Measurements from ENCODE around the gene SUGCT. TPM values are rescaled to one million over a fixed set of nuclear protein-coding genes. Genes with fewer than 3 reads are reported as not detected.

Gene SUGCT
- total and polyA plus RNA-seq, 2 of the 8 experiments (the other 6 are each of a cell fraction or from before 2014, with no cell fraction given): 2.8 to 5.4 TPM

DNA sequence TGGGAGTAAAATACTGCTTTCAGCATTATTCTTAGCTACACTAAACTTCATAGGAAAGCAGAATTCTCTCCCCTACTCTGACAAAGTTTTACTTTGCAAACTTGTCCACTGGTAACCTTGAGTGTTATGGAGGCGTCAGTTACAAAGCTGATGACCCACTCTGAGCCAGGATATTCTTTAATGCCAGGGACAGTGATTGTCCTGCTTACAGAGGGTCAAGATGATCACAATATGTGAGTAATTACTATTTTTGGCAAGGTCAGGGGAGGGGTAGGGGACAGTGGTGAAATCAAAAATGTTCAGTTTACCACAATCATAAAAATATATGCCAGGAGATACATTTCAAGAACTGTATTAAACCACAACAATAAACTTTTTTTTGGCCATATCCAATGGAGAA is 520.6 kb downstream of the SUGCT start (continued):
- TF ChIP-seq, protein P1, sequence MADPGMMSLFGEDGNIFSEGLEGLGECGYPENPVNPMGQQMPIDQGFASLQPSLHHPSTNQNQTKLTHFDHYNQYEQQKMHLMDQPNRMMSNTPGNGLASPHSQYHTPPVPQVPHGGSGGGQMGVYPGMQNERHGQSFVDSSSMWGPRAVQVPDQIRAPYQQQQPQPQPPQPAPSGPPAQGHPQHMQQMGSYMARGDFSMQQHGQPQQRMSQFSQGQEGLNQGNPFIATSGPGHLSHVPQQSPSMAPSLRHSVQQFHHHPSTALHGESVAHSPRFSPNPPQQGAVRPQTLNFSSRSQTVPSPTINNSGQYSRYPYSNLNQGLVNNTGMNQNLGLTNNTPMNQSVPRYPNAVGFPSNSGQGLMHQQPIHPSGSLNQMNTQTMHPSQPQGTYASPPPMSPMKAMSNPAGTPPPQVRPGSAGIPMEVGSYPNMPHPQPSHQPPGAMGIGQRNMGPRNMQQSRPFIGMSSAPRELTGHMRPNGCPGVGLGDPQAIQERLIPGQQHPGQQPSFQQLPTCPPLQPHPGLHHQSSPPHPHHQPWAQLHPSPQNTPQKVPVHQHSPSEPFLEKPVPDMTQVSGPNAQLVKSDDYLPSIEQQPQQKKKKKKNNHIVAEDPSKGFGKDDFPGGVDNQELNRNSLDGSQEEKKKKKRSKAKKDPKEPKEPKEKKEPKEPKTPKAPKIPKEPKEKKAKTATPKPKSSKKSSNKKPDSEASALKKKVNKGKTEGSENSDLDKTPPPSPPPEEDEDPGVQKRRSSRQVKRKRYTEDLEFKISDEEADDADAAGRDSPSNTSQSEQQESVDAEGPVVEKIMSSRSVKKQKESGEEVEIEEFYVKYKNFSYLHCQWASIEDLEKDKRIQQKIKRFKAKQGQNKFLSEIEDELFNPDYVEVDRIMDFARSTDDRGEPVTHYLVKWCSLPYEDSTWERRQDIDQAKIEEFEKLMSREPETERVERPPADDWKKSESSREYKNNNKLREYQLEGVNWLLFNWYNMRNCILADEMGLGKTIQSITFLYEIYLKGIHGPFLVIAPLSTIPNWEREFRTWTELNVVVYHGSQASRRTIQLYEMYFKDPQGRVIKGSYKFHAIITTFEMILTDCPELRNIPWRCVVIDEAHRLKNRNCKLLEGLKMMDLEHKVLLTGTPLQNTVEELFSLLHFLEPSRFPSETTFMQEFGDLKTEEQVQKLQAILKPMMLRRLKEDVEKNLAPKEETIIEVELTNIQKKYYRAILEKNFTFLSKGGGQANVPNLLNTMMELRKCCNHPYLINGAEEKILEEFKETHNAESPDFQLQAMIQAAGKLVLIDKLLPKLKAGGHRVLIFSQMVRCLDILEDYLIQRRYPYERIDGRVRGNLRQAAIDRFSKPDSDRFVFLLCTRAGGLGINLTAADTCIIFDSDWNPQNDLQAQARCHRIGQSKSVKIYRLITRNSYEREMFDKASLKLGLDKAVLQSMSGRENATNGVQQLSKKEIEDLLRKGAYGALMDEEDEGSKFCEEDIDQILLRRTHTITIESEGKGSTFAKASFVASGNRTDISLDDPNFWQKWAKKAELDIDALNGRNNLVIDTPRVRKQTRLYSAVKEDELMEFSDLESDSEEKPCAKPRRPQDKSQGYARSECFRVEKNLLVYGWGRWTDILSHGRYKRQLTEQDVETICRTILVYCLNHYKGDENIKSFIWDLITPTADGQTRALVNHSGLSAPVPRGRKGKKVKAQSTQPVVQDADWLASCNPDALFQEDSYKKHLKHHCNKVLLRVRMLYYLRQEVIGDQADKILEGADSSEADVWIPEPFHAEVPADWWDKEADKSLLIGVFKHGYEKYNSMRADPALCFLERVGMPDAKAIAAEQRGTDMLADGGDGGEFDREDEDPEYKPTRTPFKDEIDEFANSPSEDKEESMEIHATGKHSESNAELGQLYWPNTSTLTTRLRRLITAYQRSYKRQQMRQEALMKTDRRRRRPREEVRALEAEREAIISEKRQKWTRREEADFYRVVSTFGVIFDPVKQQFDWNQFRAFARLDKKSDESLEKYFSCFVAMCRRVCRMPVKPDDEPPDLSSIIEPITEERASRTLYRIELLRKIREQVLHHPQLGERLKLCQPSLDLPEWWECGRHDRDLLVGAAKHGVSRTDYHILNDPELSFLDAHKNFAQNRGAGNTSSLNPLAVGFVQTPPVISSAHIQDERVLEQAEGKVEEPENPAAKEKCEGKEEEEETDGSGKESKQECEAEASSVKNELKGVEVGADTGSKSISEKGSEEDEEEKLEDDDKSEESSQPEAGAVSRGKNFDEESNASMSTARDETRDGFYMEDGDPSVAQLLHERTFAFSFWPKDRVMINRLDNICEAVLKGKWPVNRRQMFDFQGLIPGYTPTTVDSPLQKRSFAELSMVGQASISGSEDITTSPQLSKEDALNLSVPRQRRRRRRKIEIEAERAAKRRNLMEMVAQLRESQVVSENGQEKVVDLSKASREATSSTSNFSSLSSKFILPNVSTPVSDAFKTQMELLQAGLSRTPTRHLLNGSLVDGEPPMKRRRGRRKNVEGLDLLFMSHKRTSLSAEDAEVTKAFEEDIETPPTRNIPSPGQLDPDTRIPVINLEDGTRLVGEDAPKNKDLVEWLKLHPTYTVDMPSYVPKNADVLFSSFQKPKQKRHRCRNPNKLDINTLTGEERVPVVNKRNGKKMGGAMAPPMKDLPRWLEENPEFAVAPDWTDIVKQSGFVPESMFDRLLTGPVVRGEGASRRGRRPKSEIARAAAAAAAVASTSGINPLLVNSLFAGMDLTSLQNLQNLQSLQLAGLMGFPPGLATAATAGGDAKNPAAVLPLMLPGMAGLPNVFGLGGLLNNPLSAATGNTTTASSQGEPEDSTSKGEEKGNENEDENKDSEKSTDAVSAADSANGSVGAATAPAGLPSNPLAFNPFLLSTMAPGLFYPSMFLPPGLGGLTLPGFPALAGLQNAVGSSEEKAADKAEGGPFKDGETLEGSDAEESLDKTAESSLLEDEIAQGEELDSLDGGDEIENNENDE (IDR thresholded peaks at IDR 0.05; ENCODE audit: insufficient replicate concordance, low read length): no peak
- TF ChIP-seq CTCF (IDR thresholded peaks at IDR 0.05; ENCODE audit: control extremely low read depth in 1 of 3, insufficient read depth in 1 of 3, low read depth in 1 of 3, low read length in 3 of 3): no peak
- TF ChIP-seq POLR2A (IDR thresholded peaks at IDR 0.05; ENCODE audit: control extremely low read depth in 1 of 2, low read depth in 2 of 2, low read length in 2 of 2): no peak
- no peak for TF ChIP-seq ATF2 (IDR thresholded peaks at IDR 0.05; ENCODE audit: low read length)
- no peak for TF ChIP-seq BACH1 (IDR thresholded peaks at IDR 0.05; ENCODE audit: low read length)
- TF ChIP-seq SP4 (IDR thresholded peaks at IDR 0.05; ENCODE audit: low read length): no peak
